ENCODE measurements around the gene KRT71.

The KRT71 gene

GRCh38 chr12:52564582-52564981, 11.6 kb upstream of the KRT71 start:
- Histone ChIP-seq H3K4me3 (ENCODE audit: low read depth, low read length) (no peak overlapping the region), H3K27ac (no peak overlapping the region), H3K27me3 (ENCODE audit: insufficient read depth, low read depth, severe bottlenecking) (peaks cover 84% of the 10 kb centered on the region), H3K9me3 (ENCODE audit: severe bottlenecking) (no peaks in the 10 kb centered on the region), H3K36me3 (no peaks in the 10 kb centered on the region)
- DNase-seq, result no peak
- no peak for TF ChIP-seq CTCF (IDR thresholded peaks at IDR 0.05; ENCODE audit: low read depth, low read length)

GRCh38 chr12:52561880-52562449, 9.0 kb upstream of the KRT71 start:
- Histone ChIP-seq H3K27ac (no peak overlapping the region), H3K36me3 (no peaks in the 10 kb centered on the region), H3K9me3 (ENCODE audit: severe bottlenecking) (no peaks in the 10 kb centered on the region), H3K27me3 (ENCODE audit: insufficient read depth, low read depth, severe bottlenecking) (peaks cover 81% of the 10 kb centered on the region), H3K4me3 (ENCODE audit: low read depth, low read length) (no peak overlapping the region)
- no peak for DNase-seq
- peak; percentile 40 for TF ChIP-seq CTCF (IDR thresholded peaks at IDR 0.05; ENCODE audit: low read depth, low read length)

- no peak for TF ChIP-seq CTCF (IDR thresholded peaks at IDR 0.05; ENCODE audit: low read depth, low read length)
- Histone ChIP-seq H3K4me3 (ENCODE audit: low read depth, low read length) (no peak overlapping the region), H3K27ac (no peak overlapping the region), H3K27me3 (ENCODE audit: insufficient read depth, low read depth, severe bottlenecking) (peaks cover 86% of the 10 kb centered on the region), H3K9me3 (ENCODE audit: severe bottlenecking) (no peaks in the 10 kb centered on the region), H3K36me3 (no peaks in the 10 kb centered on the region)
- DNase-seq, result no peak
Observed at GRCh38 chr12:52559979-52560378, 7.0 kb upstream of the KRT71 start.

GRCh38 chr12:52558781-52559445, 6.0 kb upstream of the KRT71 start:
- Histone ChIP-seq H3K4me3 (ENCODE audit: low read depth, low read length) (no peak overlapping the region), H3K27ac (no peak overlapping the region), H3K9me3 (ENCODE audit: severe bottlenecking) (no peaks in the 10 kb centered on the region), H3K36me3 (no peaks in the 10 kb centered on the region), H3K27me3 (ENCODE audit: insufficient read depth, low read depth, severe bottlenecking) (peaks cover 86% of the 10 kb centered on the region)
- no peak for TF ChIP-seq CTCF (IDR thresholded peaks at IDR 0.05; ENCODE audit: low read depth, low read length)
- DNase-seq, result no peak

- H3K4me3 ChIP-seq (ENCODE audit: low read depth, low read length), result no peak overlapping the region
- H3K27ac ChIP-seq, result no peak overlapping the region
- no peaks in the 10 kb centered on the region for H3K9me3 ChIP-seq (ENCODE audit: severe bottlenecking)
- no peak for DNase-seq
- H3K27me3 ChIP-seq (ENCODE audit: insufficient read depth, low read depth, severe bottlenecking), result peaks cover 92% of the 10 kb centered on the region
- no peak for TF ChIP-seq CTCF (IDR thresholded peaks at IDR 0.05; ENCODE audit: low read depth, low read length)
- H3K36me3 ChIP-seq, result no peaks in the 10 kb centered on the region
Observed at GRCh38 chr12:52557476-52557875, 4.5 kb upstream of the KRT71 start.

GRCh38 chr12:52555577-52555976, 2.6 kb upstream of the KRT71 start:
- no peak for TF ChIP-seq CTCF (IDR thresholded peaks at IDR 0.05; ENCODE audit: low read depth, low read length)
- Histone ChIP-seq H3K27me3 (ENCODE audit: insufficient read depth, low read depth, severe bottlenecking) (peaks cover 94% of the 10 kb centered on the region), H3K4me3 (ENCODE audit: low read depth, low read length) (no peak overlapping the region), H3K27ac (no peak overlapping the region), H3K9me3 (ENCODE audit: severe bottlenecking) (no peaks in the 10 kb centered on the region), H3K36me3 (no peaks in the 10 kb centered on the region)
- no peak for DNase-seq
